NCI-H1417 treated with DMSO at 0.1 percent for 48 hours (cell line): ENCODE measurements around the gene ZNF595.
A peak's percentile ranks its signal among the peaks of the same experiment; 100 is the strongest.
"Not testable (repeated sequence)": the region's sequence is repeated elsewhere in the genome, so short reads cannot be mapped to it uniquely, and the experiment has no call there.

ENCODE experiments used
- DNase-seq: peaks from one replicate; lab custom pipeline; 2025; lab: John Stamatoyannopoulos, UW

Gene ZNF595

GRCh38 chr4:86559-87324 lies 33.6 kb downstream of the ZNF595 start:
- not testable (repeated sequence) for DNase-seq

GRCh38 chr4:98386-98785 lies 45.3 kb downstream of the ZNF595 start:
- DNase-seq, result no peak

- DNase-seq, result no peak
Measured at GRCh38 chr4:99863-100262, 46.7 kb downstream of the ZNF595 start.

GRCh38 chr4:107083-107443 lies 53.9 kb downstream of the ZNF595 start:
- no peak for DNase-seq

GRCh38 chr4:107444-108429 lies 54.6 kb downstream of the ZNF595 start:
- no peak for DNase-seq

- DNase-seq, result no peak
Measured at GRCh38 chr4:112771-113170, 59.6 kb downstream of the ZNF595 start.

- no peak for DNase-seq
Measured at GRCh38 chr4:113732-114131, 60.6 kb downstream of the ZNF595 start.

GRCh38 chr4:114149-114548 lies 61.0 kb downstream of the ZNF595 start:
- DNase-seq, result no peak

GRCh38 chr4:116499-116898 lies 63.4 kb downstream of the ZNF595 start:
- DNase-seq, result no peak

- DNase-seq, result no peak
Measured at GRCh38 chr4:120616-121015, 67.5 kb downstream of the ZNF595 start.

GRCh38 chr4:121408-122084 lies 68.4 kb downstream of the ZNF595 start:
- no peak for DNase-seq

GRCh38 chr4:123922-124274 lies 70.8 kb downstream of the ZNF595 start:
- DNase-seq, result not testable (repeated sequence)

- DNase-seq, result peak; percentile 87
Measured at GRCh38 chr4:124275-125081, 71.4 kb downstream of the ZNF595 start, which contains the start of gene ZNF718. TSS of gene ZNF718 (plus strand) at chr4:124501. CDS start at chr4:124671, 170 bp downstream.

- DNase-seq, result peak; percentile 2
Measured at GRCh38 chr4:125091-125771, 72.1 kb downstream of the ZNF595 start.

GRCh38 chr4:125833-126232 lies 72.7 kb downstream of the ZNF595 start:
- DNase-seq, result no peak

- no peak for DNase-seq
Measured at GRCh38 chr4:132483-132882, 79.4 kb downstream of the ZNF595 start.
